ENCODE results near the gene PI4K2A. TPM values are rescaled to one million over a fixed set of nuclear protein-coding genes. Genes with fewer than 3 reads are reported as not detected.
A peak's percentile ranks its signal among the peaks of the same experiment; 100 is the strongest.

PI4K2A gene
- total and polyA plus RNA-seq, 2 of the 4 experiments (the other 2 are of a cell fraction), result 15.8 to 27.3 TPM

DNA sequence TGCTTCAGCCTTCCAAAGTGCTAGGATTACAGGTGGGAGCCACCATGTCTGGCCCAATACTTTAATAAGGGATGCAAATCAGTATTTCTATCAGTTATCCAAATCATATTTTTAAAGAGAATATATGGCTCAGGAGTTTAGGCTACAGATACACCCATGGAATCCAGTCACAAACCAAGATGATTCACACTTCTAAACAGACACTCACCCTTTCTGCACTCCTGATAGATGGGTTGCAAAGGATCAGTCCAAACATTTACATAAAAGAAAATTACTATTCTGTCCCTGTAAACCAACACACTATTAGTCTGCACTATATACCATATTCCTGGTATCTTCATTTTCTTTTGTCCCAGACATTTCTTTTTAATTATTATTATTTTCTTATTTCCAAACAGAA lies 9.4 kb upstream of the PI4K2A start:
- no peaks in the 10 kb centered on the region for H3K36me3 ChIP-seq (ENCODE audit: control insufficient read depth, insufficient read depth, low read length)
- H3K18ac ChIP-seq (ENCODE audit: low read depth, low read length), result peak overlapping the region; percentile 53; the same call in 1 of the 2 replicates
- peak overlapping the region; percentile 59 for H2AK5ac ChIP-seq (ENCODE audit: low read depth, low read length)
- H4K91ac ChIP-seq (ENCODE audit: insufficient read depth, low read depth, low read length), result peak overlapping the region; percentile 61; the same call in 1 of the 2 replicates
- peak overlapping the region; percentile 51 for H3K4ac ChIP-seq (ENCODE audit: low read depth, low read length)
- H3K9me1 ChIP-seq (ENCODE audit: insufficient read depth, low read length), result peaks cover 10% of the 10 kb centered on the region
- no peaks in the 10 kb centered on the region for H3K27me3 ChIP-seq (ENCODE audit: control insufficient read depth, insufficient read depth, low read length)
- H3K56ac ChIP-seq (ENCODE audit: extremely low read depth, insufficient read depth, low read length), result no peak overlapping the region
- H2AFZ ChIP-seq (replicated peaks; ENCODE audit: low read length, poor library complexity), result no peak overlapping the region
- H2AK9ac ChIP-seq (replicated peaks; ENCODE audit: low read depth, low read length, poor library complexity), result no peak overlapping the region
- H3K79me1 ChIP-seq (ENCODE audit: low read depth in 1 of 2, low read length in 2 of 2), result peaks cover 3 to 22% of the 10 kb centered on the region in 2 experiments; a peak in 3 of 4 replicates
- intact Hi-C loops (cut with micrococcal nuclease) (no loop called here), in situ Hi-C loops (cut with MboI; ENCODE audit: low sequenced_read_pairs) (no loop called here), dilution Hi-C loops (cut with HindIII; ENCODE audit: low sequenced_read_pairs, unreplicated experiment) (no loop called here)
- H3K9ac ChIP-seq (ENCODE audit: low read depth, low read length), result no peak overlapping the region
- peak overlapping the region; percentile 59; the same call in 1 of the 2 replicates for H4K5ac ChIP-seq (ENCODE audit: low read depth, low read length)
- ChIA-PET POLR2A (ENCODE audit: unreplicated experiment) (no interaction called here), CTCF (no interaction called here)
- H3K9me3 ChIP-seq (ENCODE audit: control insufficient read depth, insufficient read depth, low read length), result no peaks in the 10 kb centered on the region
- peaks cover 17% of the 10 kb centered on the region for H3K4me1 ChIP-seq (ENCODE audit: control insufficient read depth, insufficient read depth, low read length)
- ATAC-seq (ENCODE audit: low read depth) (peak; percentile 70), DNase-seq (peak; percentile 86)
- no peak overlapping the region for H2BK20ac ChIP-seq (ENCODE audit: low read depth, low read length)
- H3K27ac ChIP-seq (ENCODE audit: insufficient read depth, low read length), result peak overlapping the region; percentile 68
- no peak overlapping the region for H3K23ac ChIP-seq (ENCODE audit: low read depth, low read length)
- peak overlapping the region in 1 of 2 experiments; percentile 33; a peak in 1 of 4 replicates for H4K8ac ChIP-seq (ENCODE audit: low read depth in 2 of 2, low read length in 2 of 2)
- no peaks in the 10 kb centered on the region for H4K20me1 ChIP-seq (ENCODE audit: insufficient read depth, low read length)
- H3K14ac ChIP-seq (replicated peaks; ENCODE audit: low read depth, low read length), result no peak overlapping the region
- H3K4me2 ChIP-seq (ENCODE audit: low read depth, low read length), result peak overlapping the region; percentile 88
- no TSS peak for BruUV-seq (replicated peaks)
- peak overlapping the region; percentile 70 for H2BK5ac ChIP-seq (ENCODE audit: low read depth, low read length, poor library complexity, severe bottlenecking)
- H3K4me3 ChIP-seq (ENCODE audit: insufficient read depth, low read depth, low read length), result no peak overlapping the region
- no peak overlapping the region for H2BK120ac ChIP-seq (ENCODE audit: low read depth, low read length)
- no peak for TF ChIP-seq SMC3 (IDR thresholded peaks at IDR 0.05; ENCODE audit: low read depth, low read length)
- peak; percentile 21; the same call in 1 of the 2 replicates for TF ChIP-seq BHLHE40 (IDR thresholded peaks at IDR 0.05; ENCODE audit: low read depth, low read length)
- no peak for TF ChIP-seq MXI1 (IDR thresholded peaks at IDR 0.05; ENCODE audit: borderline replicate concordance, low read depth, low read length)
- TF ChIP-seq FOS (IDR thresholded peaks at IDR 0.05; ENCODE audit: low read depth, low read length), result peak; percentile 93
- no peak overlapping the region; the same call in 2 of the 3 replicates for H2BK15ac ChIP-seq (ENCODE audit: low read depth, low read length)
